Measurements from ENCODE around the gene RCN2.

DNA sequence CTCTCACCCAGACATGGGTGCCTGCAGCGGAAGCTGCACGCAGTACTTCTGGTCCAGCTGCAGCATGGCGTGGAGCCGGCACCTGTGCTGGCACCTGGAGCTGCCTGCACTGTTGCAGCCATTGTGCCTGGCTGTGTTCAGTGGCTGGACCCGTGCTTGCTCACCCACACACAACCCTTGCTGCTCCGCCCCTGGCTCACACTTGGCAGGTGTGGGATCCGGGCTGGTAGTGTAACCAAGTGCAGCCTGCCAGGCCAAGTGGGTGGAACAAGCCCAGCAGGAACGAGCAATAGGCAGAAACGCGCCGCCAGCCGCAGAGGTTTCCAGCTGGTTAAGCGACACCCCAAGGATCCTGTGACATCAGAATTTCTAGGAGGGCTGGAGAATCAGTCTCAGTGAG is 15.2 kb upstream of the RCN2 start:
- TF ChIP-seq, protein P1, sequence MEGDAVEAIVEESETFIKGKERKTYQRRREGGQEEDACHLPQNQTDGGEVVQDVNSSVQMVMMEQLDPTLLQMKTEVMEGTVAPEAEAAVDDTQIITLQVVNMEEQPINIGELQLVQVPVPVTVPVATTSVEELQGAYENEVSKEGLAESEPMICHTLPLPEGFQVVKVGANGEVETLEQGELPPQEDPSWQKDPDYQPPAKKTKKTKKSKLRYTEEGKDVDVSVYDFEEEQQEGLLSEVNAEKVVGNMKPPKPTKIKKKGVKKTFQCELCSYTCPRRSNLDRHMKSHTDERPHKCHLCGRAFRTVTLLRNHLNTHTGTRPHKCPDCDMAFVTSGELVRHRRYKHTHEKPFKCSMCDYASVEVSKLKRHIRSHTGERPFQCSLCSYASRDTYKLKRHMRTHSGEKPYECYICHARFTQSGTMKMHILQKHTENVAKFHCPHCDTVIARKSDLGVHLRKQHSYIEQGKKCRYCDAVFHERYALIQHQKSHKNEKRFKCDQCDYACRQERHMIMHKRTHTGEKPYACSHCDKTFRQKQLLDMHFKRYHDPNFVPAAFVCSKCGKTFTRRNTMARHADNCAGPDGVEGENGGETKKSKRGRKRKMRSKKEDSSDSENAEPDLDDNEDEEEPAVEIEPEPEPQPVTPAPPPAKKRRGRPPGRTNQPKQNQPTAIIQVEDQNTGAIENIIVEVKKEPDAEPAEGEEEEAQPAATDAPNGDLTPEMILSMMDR (IDR thresholded peaks at IDR 0.05; ENCODE audit: poor library complexity), result no peak
- TF ChIP-seq EZH2phosphoT487 (IDR thresholded peaks at IDR 0.05; ENCODE audit: low read depth, severe bottlenecking, unreplicated experiment), result no peak
- no peak for TF ChIP-seq EZH2 (IDR thresholded peaks at IDR 0.05; ENCODE audit: borderline replicate concordance)
